ENCODE measurements around the gene DDX5.
A peak's percentile ranks its signal among the peaks of the same experiment; 100 is the strongest.
"Not testable (repeated sequence)": the region's sequence is repeated elsewhere in the genome, so short reads cannot be mapped to it uniquely, and the experiment has no call there.

Gene DDX5

GRCh38 chr17:64492481-64493109 is 13.5 kb downstream of the DDX5 start:
- no peak for DNase-seq (ENCODE audit: low spot score)

DNA sequence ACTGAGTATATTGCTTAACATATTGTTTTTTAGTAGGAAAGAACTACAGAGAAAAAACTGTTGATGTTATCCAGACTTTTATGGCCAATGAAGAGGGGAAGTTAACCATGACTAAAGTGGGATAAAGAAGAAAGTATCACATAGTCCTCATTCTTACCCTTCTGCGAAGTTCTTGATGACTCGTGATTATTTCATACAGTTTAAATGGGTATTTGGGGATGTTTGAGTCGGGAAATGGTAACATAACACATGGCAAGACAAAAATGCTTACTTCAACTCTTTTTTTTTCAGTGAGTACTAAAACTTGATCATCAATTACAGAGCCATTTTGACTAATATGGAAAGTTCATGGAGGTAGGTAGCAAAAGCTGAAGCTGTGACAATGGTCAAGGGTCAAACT is 14.1 kb downstream of the DDX5 start:
- no peak for DNase-seq (ENCODE audit: low spot score)

DNA sequence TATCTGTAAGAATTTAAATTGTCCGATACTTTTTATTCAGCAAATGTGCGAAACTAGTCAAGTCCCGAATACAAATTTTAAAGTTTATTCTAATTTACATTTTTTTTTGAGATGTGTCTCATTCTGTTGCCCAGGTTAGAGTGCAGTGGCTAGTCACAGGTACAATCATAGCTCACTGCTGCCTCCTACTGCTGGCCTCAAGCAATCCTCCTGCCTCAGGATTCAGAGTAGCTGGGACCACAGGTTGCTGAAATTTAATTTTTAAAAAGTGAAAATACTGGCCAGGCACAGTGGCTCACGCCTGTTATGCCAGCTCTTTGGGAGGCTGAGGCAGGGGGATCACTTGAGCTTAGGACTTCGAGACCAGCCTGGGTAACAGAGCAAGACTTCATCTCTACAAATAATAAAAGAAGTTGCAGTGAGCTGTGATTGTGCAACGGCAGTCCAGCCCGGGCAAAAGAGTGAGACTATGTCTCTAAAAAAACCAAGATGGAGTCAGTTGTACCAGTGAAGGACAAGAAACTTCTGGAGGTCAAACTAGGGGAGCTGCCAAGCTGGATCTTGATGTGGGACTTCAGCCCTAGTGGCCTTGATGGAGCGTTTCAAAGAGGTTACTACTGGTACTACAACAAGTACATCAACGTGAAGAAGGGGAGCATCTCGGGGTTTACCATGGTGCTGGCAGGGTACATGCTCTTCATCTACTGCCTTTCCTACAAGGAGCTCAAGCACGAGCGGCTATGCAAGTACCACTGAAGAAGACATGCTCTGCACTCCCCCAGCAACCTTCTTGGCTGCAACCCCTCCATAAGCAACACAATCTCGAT is 14.8 kb downstream of the DDX5 start:
- no peak for DNase-seq (ENCODE audit: low spot score)

- DNase-seq (ENCODE audit: low spot score) = no peak
Measured at GRCh38 chr17:64488301-64488700, 17.8 kb downstream of the DDX5 start.

DNA sequence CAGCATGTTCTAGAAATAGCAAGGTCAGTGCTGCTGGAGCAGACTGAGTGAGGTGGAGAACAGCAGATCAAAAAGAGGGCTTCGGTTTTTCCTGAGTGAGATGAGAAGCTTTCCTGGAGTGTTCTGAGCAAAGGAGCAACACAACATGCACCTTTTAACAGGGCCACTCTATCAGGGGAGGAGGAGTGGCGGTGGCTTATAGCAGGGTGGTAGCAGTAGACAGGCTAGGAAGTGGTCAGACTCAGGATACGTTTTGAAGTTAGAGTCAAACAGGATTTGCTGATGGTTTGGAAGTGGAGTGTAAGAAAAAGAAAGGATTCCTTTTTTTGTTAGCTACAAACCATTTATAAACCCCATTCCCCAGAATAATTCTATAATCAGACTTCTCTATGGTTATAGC is 21.7 kb downstream of the DDX5 start:
- no peak for DNase-seq (ENCODE audit: low spot score)

DNA sequence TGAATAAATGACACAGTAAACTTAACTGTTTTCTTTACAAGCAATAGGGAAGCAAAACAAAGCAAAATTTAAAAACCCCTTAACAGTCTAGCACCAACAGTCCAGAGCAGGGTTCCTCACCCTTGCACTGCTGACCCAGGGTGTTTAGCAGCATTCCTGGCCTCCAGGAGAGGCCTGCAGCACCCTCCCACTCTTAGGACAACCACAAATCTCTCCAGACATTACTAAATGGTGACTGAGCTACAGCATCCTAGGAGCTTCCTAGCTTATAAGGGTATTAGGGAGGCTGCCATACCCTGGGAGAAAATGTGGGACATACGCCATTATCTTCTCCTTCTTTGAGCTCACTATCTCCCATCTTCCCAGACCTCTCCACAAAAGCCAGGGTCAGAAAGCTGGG is 25.1 kb downstream of the DDX5 start:
- no peak for DNase-seq (ENCODE audit: low spot score)

DNA sequence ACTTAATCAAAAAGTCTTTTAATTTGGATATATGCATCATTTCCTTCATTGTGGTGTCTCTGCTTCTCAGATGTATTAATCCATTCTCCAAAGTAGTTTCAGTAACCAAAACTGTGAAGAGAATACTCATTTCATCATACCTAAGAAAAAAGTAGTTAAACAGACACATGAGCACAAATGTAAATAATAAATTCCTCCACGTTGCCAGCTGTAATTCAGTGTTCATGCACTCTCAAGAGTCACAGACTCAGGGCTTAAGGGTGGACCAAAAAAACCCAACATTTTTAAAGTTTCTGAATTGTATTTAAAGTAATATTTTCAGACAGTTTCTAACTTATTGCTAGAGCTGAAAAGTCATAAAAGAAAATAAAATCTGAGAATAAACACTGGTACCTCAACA is 28.2 kb downstream of the DDX5 start:
- DNase-seq (ENCODE audit: low spot score) = no peak

- DNase-seq (ENCODE audit: low spot score) = no peak
Measured at GRCh38 chr17:64472564-64472963, 33.5 kb downstream of the DDX5 start.

DNA sequence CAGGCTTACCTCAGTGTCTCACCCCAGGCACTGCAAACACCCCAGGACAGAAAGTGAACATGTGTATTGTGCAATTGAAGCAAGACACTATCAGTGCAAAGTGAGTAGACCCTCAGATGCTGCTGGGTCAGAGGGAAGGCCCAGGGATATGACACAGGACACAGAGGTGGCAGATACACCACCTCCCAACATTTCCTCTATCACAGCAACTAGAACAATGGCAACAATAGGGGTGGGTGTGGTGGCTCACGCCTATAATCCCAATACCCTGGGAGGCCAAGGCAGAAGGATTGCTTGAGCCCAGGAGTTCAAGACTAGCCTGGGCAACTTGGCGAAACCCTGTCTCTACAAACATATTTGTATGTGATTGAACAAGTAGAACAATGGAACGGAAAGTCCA is 34.6 kb downstream of the DDX5 start:
- DNase-seq (ENCODE audit: low spot score) = no peak

DNA sequence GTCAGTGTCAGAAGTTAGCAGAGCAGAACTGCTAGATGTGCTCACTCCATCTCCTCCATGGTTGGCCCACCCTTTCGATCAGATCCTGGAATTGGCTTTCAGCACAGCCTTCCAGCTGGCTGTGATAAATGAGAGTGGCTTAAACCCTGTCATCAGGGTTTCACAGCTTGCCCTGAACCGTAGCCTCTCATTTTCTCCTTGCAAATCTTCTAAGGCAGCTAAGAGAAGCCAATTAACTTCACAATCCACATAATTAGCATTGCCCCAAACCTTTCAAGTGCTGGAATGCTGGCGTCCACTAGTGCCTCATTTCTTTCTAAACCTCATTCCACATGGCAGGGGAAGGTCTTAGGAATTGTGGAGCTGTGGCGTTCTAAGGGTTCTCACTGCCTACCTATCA is 35.5 kb downstream of the DDX5 start:
- no peak for DNase-seq (ENCODE audit: low spot score)

DNA sequence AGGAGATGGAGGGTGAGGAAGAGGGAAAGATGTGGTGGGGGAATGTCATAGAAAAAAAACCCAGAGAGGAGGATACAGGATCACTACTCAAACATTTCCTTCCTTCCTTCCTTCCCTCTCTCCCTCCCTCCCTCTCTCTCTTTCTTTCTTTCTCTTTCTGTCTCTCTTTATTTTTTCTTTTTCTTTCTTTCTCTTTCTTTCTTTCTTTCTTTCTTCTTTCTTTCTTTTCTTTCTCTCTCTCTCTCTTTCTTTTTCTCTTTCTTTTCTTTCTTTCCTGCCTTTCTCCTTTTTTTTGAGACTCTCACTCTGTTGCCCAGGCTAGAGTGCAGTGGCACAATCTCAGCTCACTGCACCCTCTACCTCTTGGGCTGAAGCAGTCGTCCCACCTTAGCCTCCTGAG is 39.3 kb downstream of the DDX5 start:
- DNase-seq (ENCODE audit: low spot score) = not testable (repeated sequence)

GRCh38 chr17:64466019-64466735 is 39.9 kb downstream of the DDX5 start:
- DNase-seq (ENCODE audit: low spot score) = no peak

GRCh38 chr17:64461788-64462187 is 44.3 kb downstream of the DDX5 start:
- DNase-seq (ENCODE audit: low spot score) = no peak

DNA sequence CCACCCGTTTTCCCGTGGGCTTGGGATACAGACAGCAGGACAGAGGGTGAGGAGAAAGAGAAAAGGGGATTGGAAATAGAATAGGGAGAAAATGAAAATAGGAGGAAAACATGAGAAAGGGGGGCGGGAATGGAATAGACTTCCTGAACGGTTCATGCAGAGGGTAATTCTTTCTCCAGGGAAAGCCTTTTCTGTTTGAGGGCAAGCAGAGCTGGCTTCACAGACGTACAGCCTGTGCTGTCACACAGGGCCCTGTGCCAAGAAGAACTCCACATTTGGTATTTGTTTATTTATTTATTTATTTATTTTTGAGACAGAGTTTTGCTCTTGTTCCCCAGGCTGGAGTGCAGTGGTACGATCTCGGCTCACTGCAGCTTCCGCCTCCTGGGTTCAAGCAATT is 45.1 kb downstream of the DDX5 start:
- no peak for DNase-seq (ENCODE audit: low spot score)

DNA sequence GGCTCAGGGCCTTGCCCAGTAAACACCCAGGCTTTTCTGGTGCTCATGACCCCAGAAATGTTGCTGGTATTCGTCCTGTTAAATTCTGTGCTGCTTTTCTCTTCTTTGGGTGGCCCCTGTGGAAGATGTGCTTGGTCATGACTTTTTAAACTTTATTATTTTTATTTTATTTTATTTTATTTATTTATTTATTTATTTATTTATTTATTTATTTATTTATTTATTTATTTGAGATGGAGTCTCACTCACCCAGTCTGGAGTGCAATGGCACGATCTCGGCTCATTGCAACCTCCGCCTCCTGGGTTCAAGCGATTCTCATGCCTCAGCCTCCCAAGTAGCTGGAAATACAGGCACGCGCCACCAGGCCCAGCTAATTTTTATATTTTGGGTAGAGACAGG is 46.3 kb downstream of the DDX5 start:
- not testable (repeated sequence) for DNase-seq (ENCODE audit: low spot score)

DNA sequence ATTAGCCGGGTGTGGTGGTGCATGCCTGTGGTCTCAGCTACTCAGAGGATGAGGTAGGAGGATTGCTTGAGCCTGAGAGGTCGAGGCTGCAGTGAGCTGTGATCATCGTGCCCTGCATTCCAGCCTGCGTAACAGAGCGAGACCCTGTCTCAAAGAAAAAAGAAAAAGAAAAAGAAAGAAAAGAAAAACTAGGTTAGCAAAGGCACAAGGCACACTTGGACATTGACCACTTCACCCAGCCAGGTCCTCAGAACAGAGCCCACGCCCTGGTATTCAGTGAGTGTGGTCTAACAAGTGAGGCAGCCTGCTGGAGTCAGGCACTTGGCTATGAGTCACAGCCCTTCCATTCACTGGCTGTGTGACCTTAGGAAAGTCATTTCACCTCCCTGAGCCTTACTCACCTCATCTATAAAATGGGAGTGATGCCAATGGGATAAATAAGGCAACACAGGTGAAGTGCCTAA is 46.8 kb downstream of the DDX5 start:
- DNase-seq (ENCODE audit: low spot score) = peak; percentile 26

GRCh38 chr17:64458756-64459155 is 47.3 kb downstream of the DDX5 start:
- no peak for DNase-seq (ENCODE audit: low spot score)

GRCh38 chr17:64457156-64457555 is 48.9 kb downstream of the DDX5 start:
- peak; percentile 19 for DNase-seq (ENCODE audit: low spot score)

GRCh38 chr17:64455993-64456885 is 49.9 kb downstream of the DDX5 start:
- DNase-seq (ENCODE audit: low spot score) = no peak

DNA sequence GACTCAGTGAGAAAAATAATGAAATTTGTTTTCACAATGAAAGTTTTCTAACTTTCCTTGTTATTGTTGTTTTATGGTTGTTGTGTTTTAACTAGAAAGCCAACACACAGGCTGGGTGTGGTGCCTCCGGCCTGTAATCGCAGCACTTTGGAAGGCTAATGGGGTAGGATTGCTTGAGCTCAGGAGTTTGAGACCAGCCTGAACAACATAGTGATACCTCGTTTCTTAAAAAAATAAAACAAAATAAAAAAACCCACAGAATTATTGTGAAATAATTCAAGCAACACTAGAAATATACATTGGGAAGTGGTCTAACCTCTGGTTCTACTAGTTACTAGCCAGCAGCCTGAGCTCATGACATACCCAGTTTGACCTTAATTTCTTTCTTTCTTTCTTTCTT is 56.5 kb downstream of the DDX5 start:
- no peak for DNase-seq (ENCODE audit: low spot score)

DNA sequence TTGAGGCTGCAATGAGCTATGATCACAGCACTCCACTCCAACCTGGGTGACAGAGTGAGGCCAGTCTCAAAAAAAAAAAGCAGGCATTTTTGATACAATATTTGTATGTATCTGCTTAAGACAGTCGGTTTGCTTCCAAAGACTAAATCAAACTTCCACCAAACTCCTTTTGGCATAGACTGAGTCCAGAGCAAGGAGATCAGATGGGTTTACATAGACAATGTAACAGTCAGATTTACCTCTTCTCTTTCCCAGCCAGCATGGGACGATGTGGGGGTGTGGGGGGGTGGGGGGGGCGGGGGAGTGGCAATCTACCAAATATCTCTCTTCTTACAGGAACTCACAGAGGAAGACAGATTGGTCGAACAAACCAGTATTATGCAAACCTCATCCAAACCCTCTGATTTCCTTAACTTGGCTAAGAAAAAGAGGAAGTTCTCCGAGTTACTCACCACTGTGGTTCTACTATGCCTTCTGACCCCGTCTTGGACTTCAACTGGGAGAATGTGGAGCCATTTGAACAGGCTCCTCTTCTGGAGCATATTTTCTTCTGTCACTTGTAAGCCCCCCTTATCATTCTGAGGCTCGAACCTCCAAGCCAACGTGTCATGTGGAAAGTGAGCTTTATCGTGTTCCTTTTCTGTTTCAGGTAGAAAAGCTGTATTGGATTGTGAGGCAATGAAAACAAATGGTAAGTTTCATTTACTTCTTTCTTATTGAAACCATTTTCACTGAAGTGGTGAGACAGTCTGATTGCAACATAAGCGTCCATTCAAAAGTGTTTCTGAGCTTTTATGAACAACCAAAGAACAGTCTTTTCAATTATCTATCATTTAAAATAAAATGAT is 57.2 kb downstream of the DDX5 start, which contains the start of gene MILR1:
Gene MILR1, plus strand, starts transcription at position 451 of the 848 bp plus-strand sequence. Its CDS starts 54 bp downstream, at position 505.
- DNase-seq (ENCODE audit: low spot score) = peak; percentile 87
